ENCODE measurements around the gene ANKRD1.
"Not testable (repeated sequence)": the region's sequence is repeated elsewhere in the genome, so short reads cannot be mapped to it uniquely, and the experiment has no call there.

DNA sequence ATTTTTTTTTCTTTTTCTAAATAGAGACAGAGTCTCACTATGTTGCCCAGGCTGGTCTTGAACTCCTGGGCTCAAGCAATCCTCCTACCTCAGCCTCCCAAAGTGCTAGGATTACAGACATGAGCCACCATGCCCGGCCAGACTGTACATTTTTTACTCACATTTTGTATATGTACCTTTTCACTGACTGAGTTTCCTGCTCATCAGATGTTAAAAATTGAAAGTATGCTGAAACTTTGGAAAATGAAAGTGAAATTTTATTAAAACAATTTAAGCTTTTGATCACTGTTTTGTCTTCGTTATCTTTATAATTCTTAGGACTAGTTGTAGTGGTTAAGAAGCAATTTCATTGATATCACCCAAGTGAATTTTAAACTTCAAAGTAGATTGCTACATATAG lies 24.0 kb downstream of the ANKRD1 start:
- not testable (repeated sequence) for TF ChIP-seq POLR2A (IDR thresholded peaks at IDR 0.05)
- TF ChIP-seq, protein P1, sequence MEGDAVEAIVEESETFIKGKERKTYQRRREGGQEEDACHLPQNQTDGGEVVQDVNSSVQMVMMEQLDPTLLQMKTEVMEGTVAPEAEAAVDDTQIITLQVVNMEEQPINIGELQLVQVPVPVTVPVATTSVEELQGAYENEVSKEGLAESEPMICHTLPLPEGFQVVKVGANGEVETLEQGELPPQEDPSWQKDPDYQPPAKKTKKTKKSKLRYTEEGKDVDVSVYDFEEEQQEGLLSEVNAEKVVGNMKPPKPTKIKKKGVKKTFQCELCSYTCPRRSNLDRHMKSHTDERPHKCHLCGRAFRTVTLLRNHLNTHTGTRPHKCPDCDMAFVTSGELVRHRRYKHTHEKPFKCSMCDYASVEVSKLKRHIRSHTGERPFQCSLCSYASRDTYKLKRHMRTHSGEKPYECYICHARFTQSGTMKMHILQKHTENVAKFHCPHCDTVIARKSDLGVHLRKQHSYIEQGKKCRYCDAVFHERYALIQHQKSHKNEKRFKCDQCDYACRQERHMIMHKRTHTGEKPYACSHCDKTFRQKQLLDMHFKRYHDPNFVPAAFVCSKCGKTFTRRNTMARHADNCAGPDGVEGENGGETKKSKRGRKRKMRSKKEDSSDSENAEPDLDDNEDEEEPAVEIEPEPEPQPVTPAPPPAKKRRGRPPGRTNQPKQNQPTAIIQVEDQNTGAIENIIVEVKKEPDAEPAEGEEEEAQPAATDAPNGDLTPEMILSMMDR (IDR thresholded peaks at IDR 0.05): not testable (repeated sequence)
